Ectodermal cell (in vitro differentiated cells): ENCODE results near the gene BNIP3.
A peak's percentile ranks its signal among the peaks of the same experiment; 100 is the strongest.

Experiments
- H3K27ac ChIP-seq: 2 replicates; pipeline ENCODE4 v1.7.0; 2013; ENCODE audit warnings: mild to moderate bottlenecking, low read depth, low read length; ENCODE audit not compliant: insufficient read depth, poor library complexity, severe bottlenecking
- H3K27me3 ChIP-seq: 2 replicates; pipeline ENCODE4 v1.7.0; 2013; ENCODE audit warnings: mild to moderate bottlenecking, low read length; ENCODE audit not compliant: insufficient read depth, control insufficient read depth, poor library complexity, severe bottlenecking
- H3K36me3 ChIP-seq: one replicate; pipeline ENCODE4 v1.7.0; 2013; ENCODE audit warnings: low read length; ENCODE audit not compliant: control insufficient read depth, insufficient read depth
- H3K4me1 ChIP-seq: one replicate; pipeline ENCODE4 v1.7.0; 2013; ENCODE audit warnings: low read length; ENCODE audit not compliant: control insufficient read depth, insufficient read depth
- H3K4me3 ChIP-seq: 2 replicates; pipeline ENCODE4 v1.7.0; 2013; ENCODE audit warnings: low read depth, low read length, control low read depth; ENCODE audit not compliant: insufficient read depth
- H3K9me3 ChIP-seq: 2 replicates; pipeline ENCODE4 v1.7.0; 2013; ENCODE audit warnings: mild to moderate bottlenecking, low read length, moderate library complexity; ENCODE audit not compliant: control insufficient read depth
- WGBS, 2 experiments: methylation state at CpG; one replicate each; pipeline ENCODE4 v1.1.7; 2013; ENCODE audit warnings: missing lambda C conversion rate in 2 of 2; 5-methylcytosine and 5-hydroxymethylcytosine counted together

The BNIP3 gene

GRCh38 chr10:131979336-131979735 is 2.4 kb downstream of the BNIP3 start:
- WGBS, 2 experiments: 85 to 86% methylated on average over 7 of the region's 7 CpGs
- Histone ChIP-seq H3K4me3 (peak overlapping the region; percentile 37), H3K27ac (no peak overlapping the region), H3K27me3 (peaks cover 25% of the 10 kb centered on the region), H3K9me3 (no peaks in the 10 kb centered on the region), H3K36me3 (no peaks in the 10 kb centered on the region), H3K4me1 (peaks cover 7% of the 10 kb centered on the region)

DNA sequence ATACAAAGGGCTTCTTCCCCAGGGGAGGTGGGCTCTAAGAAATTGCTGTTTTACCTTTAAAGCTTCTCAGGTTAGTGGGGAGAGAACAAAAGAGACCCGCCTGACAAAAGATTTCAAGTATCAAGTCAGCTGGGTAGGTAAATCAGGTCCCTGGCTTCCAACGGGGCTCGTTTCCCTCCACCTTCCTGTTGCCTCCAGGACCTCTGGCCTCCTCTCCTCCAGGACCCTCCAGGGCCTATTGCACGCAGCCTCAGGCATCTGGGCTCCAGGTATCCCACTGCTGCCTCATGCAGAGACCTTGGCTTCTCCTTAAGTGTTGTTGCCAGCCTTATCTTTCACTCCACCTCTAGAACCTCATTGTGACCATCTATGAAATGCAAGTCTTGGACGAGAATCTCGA is 2.9 kb downstream of the BNIP3 start:
- Histone ChIP-seq H3K4me3 (no peak overlapping the region), H3K27ac (no peak overlapping the region), H3K36me3 (no peaks in the 10 kb centered on the region), H3K27me3 (peaks cover 24% of the 10 kb centered on the region), H3K9me3 (no peaks in the 10 kb centered on the region), H3K4me1 (peaks cover 7% of the 10 kb centered on the region)
- WGBS, 2 experiments: 64 to 66% methylated on average over 6 of the region's 6 CpGs

- H3K36me3 ChIP-seq: no peaks in the 10 kb centered on the region
- no peaks in the 10 kb centered on the region for H3K9me3 ChIP-seq
- 76 to 79% methylated on average over 3 of the region's 3 CpGs for WGBS, 2 experiments
- H3K27me3 ChIP-seq: peaks cover 19% of the 10 kb centered on the region
- no peak overlapping the region for H3K4me3 ChIP-seq
- H3K27ac ChIP-seq: no peak overlapping the region
- peaks cover 7% of the 10 kb centered on the region for H3K4me1 ChIP-seq
Observed at GRCh38 chr10:131978366-131978765, 3.4 kb downstream of the BNIP3 start.

GRCh38 chr10:131977323-131978096 is 4.2 kb downstream of the BNIP3 start:
- Histone ChIP-seq H3K36me3 (peaks cover under 1% of the 10 kb centered on the region), H3K4me1 (peaks cover 7% of the 10 kb centered on the region), H3K27ac (no peak overlapping the region), H3K9me3 (no peaks in the 10 kb centered on the region), H3K4me3 (no peak overlapping the region), H3K27me3 (peaks cover 10% of the 10 kb centered on the region)
- WGBS, 2 experiments: 95% methylated on average over 13 of the region's 13 CpGs

GRCh38 chr10:131975796-131976195 is 5.9 kb downstream of the BNIP3 start:
- 95 to 96% methylated on average over 10 of the region's 10 CpGs for WGBS, 2 experiments
- H3K4me3 ChIP-seq: no peak overlapping the region
- H3K27me3 ChIP-seq: no peaks in the 10 kb centered on the region
- no peak overlapping the region for H3K27ac ChIP-seq
- H3K36me3 ChIP-seq: peaks cover 11% of the 10 kb centered on the region
- H3K9me3 ChIP-seq: no peaks in the 10 kb centered on the region
- H3K4me1 ChIP-seq: peaks cover 7% of the 10 kb centered on the region

DNA sequence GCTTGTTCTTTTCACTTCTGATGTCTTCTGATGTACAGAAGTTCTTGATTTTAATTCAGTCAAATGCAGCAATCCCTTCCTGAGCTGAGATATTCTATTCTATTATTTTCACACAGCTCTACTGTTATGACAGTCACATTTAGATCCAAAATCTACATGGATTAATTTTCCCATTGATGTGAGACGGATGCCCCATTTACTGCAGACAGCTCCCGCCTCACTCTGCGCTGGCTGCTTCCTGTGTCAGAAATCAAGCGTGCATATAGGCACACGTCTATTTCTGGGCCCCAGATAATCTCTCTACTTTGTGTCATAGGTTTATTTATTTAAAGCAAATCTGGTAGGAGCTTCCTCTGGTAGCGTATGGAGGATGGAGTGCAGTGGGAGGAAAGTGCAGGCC is 6.7 kb downstream of the BNIP3 start:
- WGBS, 2 experiments: 96 to 97% methylated on average over 6 of the region's 6 CpGs
- Histone ChIP-seq H3K4me1 (peaks cover 7% of the 10 kb centered on the region), H3K36me3 (peaks cover 17% of the 10 kb centered on the region), H3K27me3 (no peaks in the 10 kb centered on the region), H3K4me3 (no peak overlapping the region), H3K9me3 (no peaks in the 10 kb centered on the region), H3K27ac (no peak overlapping the region)

DNA sequence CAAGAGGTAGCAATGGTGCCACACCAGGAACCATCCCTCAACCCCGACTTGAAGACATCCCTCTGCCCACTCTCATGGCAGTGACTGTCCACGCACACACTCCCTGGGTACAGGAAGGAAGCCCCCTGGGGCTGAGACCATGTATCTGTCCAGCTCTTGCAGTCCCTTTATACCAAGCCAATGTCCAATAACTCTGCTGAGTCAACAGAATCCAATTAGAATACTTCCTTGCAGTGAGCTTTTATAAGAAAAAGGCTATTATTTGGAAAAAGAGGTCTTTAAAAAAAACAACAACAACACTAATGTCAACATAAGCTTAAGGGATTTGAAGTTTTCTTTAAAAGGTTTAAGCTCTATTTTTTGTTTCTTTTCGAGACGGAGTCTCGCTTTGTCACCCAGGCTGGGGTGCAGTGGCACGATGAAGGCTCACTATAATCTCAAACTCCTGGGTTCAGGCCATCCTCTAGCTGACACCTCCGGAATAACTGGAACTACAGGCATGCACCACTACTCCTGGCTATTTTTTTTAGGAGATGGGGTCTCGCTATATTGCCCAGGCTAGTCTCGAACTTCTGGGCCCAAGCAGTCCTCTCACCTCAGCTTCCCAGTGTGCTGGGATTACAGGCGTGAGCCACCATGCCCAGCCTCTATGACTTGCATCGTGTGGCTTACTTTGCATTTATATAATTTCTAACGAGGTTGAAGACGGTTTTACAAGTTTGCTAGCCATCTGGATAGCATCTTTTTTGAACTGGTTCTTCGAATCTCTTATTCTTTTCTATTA is 7.5 kb downstream of the BNIP3 start:
- no peaks in the 10 kb centered on the region for H3K27me3 ChIP-seq
- peaks cover 7% of the 10 kb centered on the region for H3K4me1 ChIP-seq
- no peak overlapping the region for H3K4me3 ChIP-seq
- WGBS, 2 experiments: 94 to 97% methylated on average over 14 of the region's 14 CpGs
- H3K9me3 ChIP-seq: no peaks in the 10 kb centered on the region
- no peak overlapping the region for H3K27ac ChIP-seq
- peaks cover 25% of the 10 kb centered on the region for H3K36me3 ChIP-seq

GRCh38 chr10:131973160-131973951 is 8.4 kb downstream of the BNIP3 start:
- peaks cover 31% of the 10 kb centered on the region for H3K36me3 ChIP-seq
- WGBS, 2 experiments: 96% methylated on average over 34 of the region's 34 CpGs
- H3K4me1 ChIP-seq: peaks cover under 1% of the 10 kb centered on the region
- no peak overlapping the region for H3K27ac ChIP-seq
- H3K9me3 ChIP-seq: no peaks in the 10 kb centered on the region
- no peaks in the 10 kb centered on the region for H3K27me3 ChIP-seq
- no peak overlapping the region for H3K4me3 ChIP-seq

GRCh38 chr10:131972474-131973071 is 9.2 kb downstream of the BNIP3 start:
- no peak overlapping the region for H3K27ac ChIP-seq
- no peaks in the 10 kb centered on the region for H3K4me1 ChIP-seq
- peaks cover 31% of the 10 kb centered on the region for H3K36me3 ChIP-seq
- H3K9me3 ChIP-seq: no peaks in the 10 kb centered on the region
- no peak overlapping the region for H3K4me3 ChIP-seq
- WGBS, 2 experiments: 88 to 89% methylated on average over 11 of the region's 11 CpGs
- no peaks in the 10 kb centered on the region for H3K27me3 ChIP-seq
